Small intestine (tissue), 16 donors: Measurements from ENCODE around the gene SPDYE5. TPM values are rescaled to one million over a fixed set of nuclear protein-coding genes. Genes with fewer than 3 reads are reported as not detected.
"Not testable (repeated sequence)": the region's sequence is repeated elsewhere in the genome, so short reads cannot be mapped to it uniquely, and the experiment has no call there.

Source experiments
- DNase-seq, 2 donors: peaks; one replicate each; pipeline versions ENCODE4 v3.0.0 to v3.0.0-alpha.2; 2013
- FAIRE-seq: peaks from 2 replicates; lab custom pipeline; 2012; peaks lifted over from hg19 to GRCh38; lab: Jason Lieb, UNC
- H3K27ac ChIP-seq, 3 donors: one replicate each; pipeline ENCODE4 v1.5.1; 2013; ENCODE audit warnings: low read length in 2 of 3, mild to moderate bottlenecking in 2 of 3, control low read depth in 1 of 3, inconsistent platforms in 1 of 3, low read depth in 1 of 3, moderate library complexity in 1 of 3
- H3K27me3 ChIP-seq, 3 donors: one replicate each; pipeline ENCODE4 v1.6.1; 2013; ENCODE audit warnings: low read length in 3 of 3, inconsistent platforms in 1 of 3; ENCODE audit not compliant: control insufficient read depth in 3 of 3, insufficient read depth in 3 of 3
- H3K36me3 ChIP-seq, 3 donors: one replicate each; pipeline ENCODE4 v1.6.1; 2013; ENCODE audit warnings: low read length in 3 of 3, inconsistent platforms in 1 of 3, low read depth in 1 of 3, mild to moderate bottlenecking in 1 of 3, moderate library complexity in 1 of 3; ENCODE audit not compliant: control insufficient read depth in 3 of 3, insufficient read depth in 2 of 3
- H3K4me1 ChIP-seq, 3 donors: one replicate each; pipeline ENCODE4 v1.6.1; 2013; ENCODE audit warnings: low read length in 2 of 3, inconsistent platforms in 1 of 3, low read depth in 1 of 3, mild to moderate bottlenecking in 1 of 3, moderate library complexity in 1 of 3; ENCODE audit not compliant: control insufficient read depth in 3 of 3, insufficient read depth in 2 of 3
- H3K4me3 ChIP-seq, 3 donors: one replicate each; pipeline ENCODE4 v1.5.1; 2013; ENCODE audit warnings: low read length in 3 of 3, control low read depth in 1 of 3, inconsistent platforms in 1 of 3, low read depth in 1 of 3, mild to moderate bottlenecking in 1 of 3, moderate library complexity in 1 of 3
- H3K9me3 ChIP-seq, 2 donors: one replicate each; pipeline ENCODE4 v1.6.1; 2013; ENCODE audit warnings: low read depth in 1 of 2, low read length in 1 of 2; ENCODE audit not compliant: control insufficient read depth in 2 of 2, insufficient read depth in 1 of 2
- WGBS, 3 donors: extraction: QIAGEN DNeasy Blood & Tissue Kit; methylation state at CpG; one replicate each; pipeline ENCODE4 v1.1.7; 2013; 5-methylcytosine and 5-hydroxymethylcytosine counted together
- long read RNA-seq, 10 donors: transcript quantifications; one replicate each; lab custom pipeline, GENCODE V29; 2026
- polyA plus RNA-seq, 4 donors: library from polyadenylated mRNA; stranded (reverse) in 3 of 4; unstranded in 1 of 4; fragments of 200-250 nt in 3 of 4; fragments of 120-200 nt in 1 of 4; gene quantifications; one replicate each; pipeline versions ENCODE4 v1.2.1 to v1.2.3, GENCODE V29; 2013
- donor health status: healthy with polysubstance abuse.
- donor health status: control.
- donor health status: control.
- donor health status: Bipolar disorder and iron deficiency.
- donor health status: healthy.

SPDYE5 gene
- 1 to 10 TPM in 1 of 4 donors, not detected in 3; 1.9 TPM for polyA plus RNA-seq
- long read RNA-seq, donor 1: 0 reads
- long read RNA-seq, donor 2: 0 reads
- long read RNA-seq, donor 3: 0 reads
- long read RNA-seq, donor 4: 0 reads
- long read RNA-seq, donor 5: 0 reads
- long read RNA-seq, donor 6: 0 reads
- long read RNA-seq, donor 7: 0 reads
- long read RNA-seq, donor 8: 0 reads
- long read RNA-seq, donor 9: 0 reads
- long read RNA-seq, donor 10: 0 reads

DNA sequence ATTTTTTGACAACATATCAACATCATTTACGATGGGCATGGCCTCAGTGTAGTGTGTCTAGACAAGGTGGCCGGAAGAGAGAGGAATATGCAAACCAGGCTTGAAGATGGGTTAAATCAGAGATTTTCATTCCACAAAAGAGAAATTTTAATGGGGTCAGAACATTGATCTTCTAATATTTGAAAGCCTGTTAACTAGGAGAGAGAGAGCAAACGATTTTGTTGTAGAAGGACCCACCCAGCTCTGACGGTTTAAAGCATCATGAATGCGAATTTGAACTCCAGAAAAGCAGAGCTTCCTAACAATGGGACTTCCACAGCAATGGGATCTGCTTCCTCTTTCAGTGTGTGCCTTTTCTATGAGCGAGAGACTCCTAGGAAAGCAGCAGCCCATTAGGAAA lies at the start of gene SPDYE5:
Gene SPDYE5 (plus strand): TSS at position 301 of the 400 bp plus-strand sequence. CDS start 1,728 bp downstream, outside the sequence.
- DNase-seq, FAIRE-seq, H3K9me3 ChIP-seq, H3K27ac ChIP-seq, H3K4me3 ChIP-seq, H3K36me3 ChIP-seq, H3K4me1 ChIP-seq, H3K27me3 ChIP-seq: not testable (repeated sequence)
- WGBS, 3 donors: 79 to 89% (median 79%) methylated on average over 5 of the region's 6 CpGs

DNA sequence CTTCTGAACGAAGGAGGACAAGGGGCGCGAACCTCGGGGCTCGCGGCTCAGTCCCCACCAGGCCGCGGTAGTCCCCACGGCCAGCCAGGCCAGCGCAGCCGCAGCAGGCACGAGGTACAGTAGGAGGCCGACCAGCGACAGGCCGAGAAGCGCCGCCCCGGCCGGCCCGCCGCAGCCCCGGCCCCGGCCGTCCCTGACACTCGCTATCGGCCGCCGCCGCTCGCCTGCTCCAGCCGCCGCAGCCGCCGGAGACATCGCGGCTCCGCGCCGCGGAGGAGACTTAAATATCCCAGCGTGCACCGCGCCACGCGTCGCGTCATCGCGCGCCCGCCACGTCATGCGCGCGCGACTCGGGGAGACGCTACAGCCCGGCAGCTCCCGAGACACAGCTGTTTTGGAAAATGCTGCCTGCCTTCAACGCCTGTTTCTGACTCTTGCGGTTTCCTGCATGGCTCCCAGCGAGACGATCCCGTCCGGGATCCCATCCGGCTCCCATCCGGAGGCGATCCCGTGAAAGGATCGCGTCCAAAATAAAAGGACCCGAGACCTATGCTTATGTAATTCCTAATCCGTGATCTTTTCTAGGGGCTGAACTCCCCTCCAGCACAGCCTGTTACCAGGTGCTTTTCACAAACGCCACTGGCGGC lies 49.5 kb upstream of the SPDYE5 start:
- WGBS, 3 donors: 0 to 1% (median 1%) methylated on average over 12 to 48 of the region's 76 CpGs
- H3K36me3 ChIP-seq, H3K4me1 ChIP-seq, FAIRE-seq, H3K27me3 ChIP-seq, H3K9me3 ChIP-seq: not testable (repeated sequence)
- Histone ChIP-seq H3K27ac (peak overlapping the region; percentile 64 to 90 (median 71)), H3K4me3 (peak overlapping the region; percentile 30 to 58 (median 44))
- peak; percentile 6 to 43 for DNase-seq

DNA sequence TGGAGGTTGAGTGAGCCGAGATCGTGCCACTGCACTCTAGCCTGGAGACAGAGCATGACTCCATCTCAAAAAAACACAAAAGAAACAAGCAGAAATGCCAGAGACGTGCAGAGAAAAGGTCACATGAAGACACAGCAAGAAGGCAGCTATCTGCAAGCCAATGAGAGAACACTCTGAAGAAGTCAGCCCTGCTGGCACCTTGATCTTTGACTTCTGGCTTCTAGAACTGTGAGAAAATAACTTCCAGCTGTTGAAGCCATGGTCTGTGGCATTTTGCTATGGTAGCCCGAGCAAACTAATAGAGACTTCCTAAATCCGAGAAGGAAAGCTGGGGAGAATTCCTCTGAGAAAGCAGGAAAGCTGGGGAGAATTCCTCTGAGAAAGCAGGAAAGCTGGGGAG lies 42.2 kb upstream of the SPDYE5 start:
- H3K27me3 ChIP-seq, H3K9me3 ChIP-seq, H3K36me3 ChIP-seq, H3K4me1 ChIP-seq, FAIRE-seq, DNase-seq, H3K27ac ChIP-seq, H3K4me3 ChIP-seq: not testable (repeated sequence)
- whole genome bisulfite sequencing, 3 donors: 95 to 100% (median 99%) methylated on average over 2 to 3 of the region's 5 CpGs

- not testable (repeated sequence) for FAIRE-seq
- peak in 1 of 2 donors; percentile 14 for DNase-seq
- WGBS, 3 donors: 8 to 10% (median 9%) methylated on average over 3 of the region's 4 CpGs
Measured at GRCh38 chr7:75452494-75452955, 39.6 kb upstream of the SPDYE5 start.

DNA sequence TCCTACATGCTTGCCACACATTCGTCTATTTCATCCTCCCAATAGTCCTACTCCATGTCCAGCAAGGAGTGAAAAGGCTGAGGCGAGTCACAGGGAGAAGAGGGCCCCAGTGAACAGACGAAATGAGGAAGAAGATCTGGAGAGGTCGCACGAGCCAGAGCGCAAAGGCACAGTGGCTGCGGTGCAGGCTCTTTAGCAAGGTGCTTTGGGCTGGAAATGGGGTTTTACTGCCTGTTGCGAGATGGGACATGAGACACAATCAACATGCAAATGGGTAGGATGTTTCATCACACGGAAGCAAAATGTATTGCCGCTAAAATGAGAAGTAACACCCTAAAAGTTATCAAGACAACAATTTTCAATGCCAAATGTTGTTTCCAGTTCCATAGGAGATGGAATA lies 35.7 kb upstream of the SPDYE5 start:
- FAIRE-seq, H3K27ac ChIP-seq, DNase-seq, H3K4me3 ChIP-seq, H3K27me3 ChIP-seq, H3K9me3 ChIP-seq, H3K36me3 ChIP-seq, H3K4me1 ChIP-seq: not testable (repeated sequence)
- 83 to 97% (median 87%) methylated on average over 4 to 8 of the region's 10 CpGs for WGBS, 3 donors

More at GRCh38 chr7:75452494-75452955, 39.6 kb upstream of the SPDYE5 start:
- H3K27ac ChIP-seq, H3K27me3 ChIP-seq, H3K4me1 ChIP-seq, H3K4me3 ChIP-seq, H3K36me3 ChIP-seq, H3K9me3 ChIP-seq: not testable (repeated sequence)

- 78 to 100% (median 94%) methylated on average over 1 of the region's 5 CpGs for WGBS, 3 donors
- H3K27ac ChIP-seq, H3K4me1 ChIP-seq, H3K36me3 ChIP-seq, H3K9me3 ChIP-seq, H3K27me3 ChIP-seq, H3K4me3 ChIP-seq, DNase-seq, FAIRE-seq: not testable (repeated sequence)
Measured at GRCh38 chr7:75458034-75458433, 34.1 kb upstream of the SPDYE5 start.

GRCh38 chr7:75460541-75460940 lies 31.6 kb upstream of the SPDYE5 start:
- WGBS, 3 donors: 63 to 80% (median 71%) methylated on average over 3 to 4 of the region's 5 CpGs
- H3K36me3 ChIP-seq, H3K9me3 ChIP-seq, H3K27me3 ChIP-seq, FAIRE-seq, DNase-seq, H3K4me1 ChIP-seq, H3K27ac ChIP-seq, H3K4me3 ChIP-seq: not testable (repeated sequence)

DNA sequence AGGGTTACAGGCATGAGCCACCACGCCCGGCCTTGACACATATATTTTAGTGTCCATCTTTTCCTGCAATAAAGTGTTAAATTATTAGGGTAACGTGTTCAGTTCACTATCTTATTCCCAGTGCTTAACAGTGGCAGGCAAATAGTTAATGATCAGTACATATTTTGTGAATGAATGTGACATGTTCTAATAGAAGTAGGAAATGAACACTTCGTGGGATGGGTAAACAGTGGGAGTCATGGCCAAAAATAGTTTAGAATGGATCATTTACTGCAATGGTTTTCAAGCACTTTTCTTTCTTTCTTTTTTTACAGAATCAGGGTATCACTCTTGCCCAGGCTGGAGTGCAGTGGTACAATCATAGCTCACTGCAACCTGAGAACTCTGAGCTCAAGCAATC lies 22.0 kb upstream of the SPDYE5 start:
- H3K36me3 ChIP-seq: peaks cover 0 to 21% (median 3%) of the 10 kb centered on the region in 3 donors
- H3K9me3 ChIP-seq, H3K4me1 ChIP-seq, FAIRE-seq, DNase-seq, H3K27ac ChIP-seq, H3K27me3 ChIP-seq, H3K4me3 ChIP-seq: not testable (repeated sequence)
- WGBS, 3 donors: 93 to 100% methylated on average over 2 to 3 of the region's 4 CpGs; no CpG with 5 or more reads in 1 of the 3 donors
